Measurements from ENCODE around the gene GOLGA6L24.
"Not testable (repeated sequence)": the region's sequence is repeated elsewhere in the genome, so short reads cannot be mapped to it uniquely, and the experiment has no call there.

Gene GOLGA6L24

GRCh38 chr15:28357984-28358383 is at the start of gene GOLGA6L24:
Gene GOLGA6L24, minus strand, starts transcription at chr15:28358084. Its CDS starts 61 bp downstream, at chr15:28358023.
- not testable (repeated sequence) for DNase-seq (ENCODE audit: low read depth)

- not testable (repeated sequence) for DNase-seq (ENCODE audit: low read depth)
These were observed 45.0 kb upstream of the GOLGA6L24 start for GRCh38 chr15:28402774-28403435.

- not testable (repeated sequence) for DNase-seq (ENCODE audit: low read depth)
These were observed 38.1 kb upstream of the GOLGA6L24 start for GRCh38 chr15:28396022-28396421.

GRCh38 chr15:28380053-28380452 is 22.2 kb upstream of the GOLGA6L24 start:
- DNase-seq (ENCODE audit: low read depth) = not testable (repeated sequence)

- DNase-seq (ENCODE audit: low read depth) = not testable (repeated sequence)
These were observed 20.5 kb upstream of the GOLGA6L24 start, which contains the start of gene GOLGA8F for GRCh38 chr15:28378364-28378763. Gene GOLGA8F, plus strand, starts transcription at chr15:28378664. Its CDS starts 98 bp downstream, at chr15:28378762.

- DNase-seq (ENCODE audit: low read depth) = not testable (repeated sequence)
These were observed 7.6 kb upstream of the GOLGA6L24 start for GRCh38 chr15:28365502-28365901.

- not testable (repeated sequence) for DNase-seq (ENCODE audit: low read depth)
These were observed 35.7 kb downstream of the GOLGA6L24 start, which contains the start of gene HERC2 for GRCh38 chr15:28322129-28322588. Gene HERC2, minus strand, starts transcription at chr15:28322179. Its CDS starts 746 bp downstream, at chr15:28321433.

GRCh38 chr15:28321358-28322078 is 36.4 kb downstream of the GOLGA6L24 start:
- DNase-seq (ENCODE audit: low read depth) = not testable (repeated sequence)

- not testable (repeated sequence) for DNase-seq (ENCODE audit: low read depth)
These were observed 38.2 kb downstream of the GOLGA6L24 start for GRCh38 chr15:28319725-28320124.

- not testable (repeated sequence) for DNase-seq (ENCODE audit: low read depth)
These were observed 39.1 kb downstream of the GOLGA6L24 start for GRCh38 chr15:28318828-28319227.

- DNase-seq (ENCODE audit: low read depth) = not testable (repeated sequence)
These were observed 39.8 kb downstream of the GOLGA6L24 start for GRCh38 chr15:28318122-28318521.

- DNase-seq (ENCODE audit: low read depth) = not testable (repeated sequence)
These were observed 40.9 kb downstream of the GOLGA6L24 start for GRCh38 chr15:28316958-28317357.

- DNase-seq (ENCODE audit: low read depth) = not testable (repeated sequence)
These were observed 47.4 kb downstream of the GOLGA6L24 start for GRCh38 chr15:28310454-28310853.

- not testable (repeated sequence) for DNase-seq (ENCODE audit: low read depth)
These were observed 49.2 kb downstream of the GOLGA6L24 start for GRCh38 chr15:28308718-28309117.

All from fibroblast of gingiva (primary cell).